Stimulated activated CD4-positive, alpha-beta T cell treated with anti-CD3 and anti-CD28 coated beads, Interleukin-1b, Interleukin-23, amount 100 ng/mL, for 1 hour (primary cell): Measurements from ENCODE around the gene CCT6B.
"Not testable (repeated sequence)": the region's sequence is repeated elsewhere in the genome, so short reads cannot be mapped to it uniquely, and the experiment has no call there.

Experiments
- DNase-seq, 2 donors: peaks; one replicate each; pipeline ENCODE4 v3.0.0-alpha.2; 2020; ENCODE audit warnings: low read depth in 2 of 2

The CCT6B gene

DNA sequence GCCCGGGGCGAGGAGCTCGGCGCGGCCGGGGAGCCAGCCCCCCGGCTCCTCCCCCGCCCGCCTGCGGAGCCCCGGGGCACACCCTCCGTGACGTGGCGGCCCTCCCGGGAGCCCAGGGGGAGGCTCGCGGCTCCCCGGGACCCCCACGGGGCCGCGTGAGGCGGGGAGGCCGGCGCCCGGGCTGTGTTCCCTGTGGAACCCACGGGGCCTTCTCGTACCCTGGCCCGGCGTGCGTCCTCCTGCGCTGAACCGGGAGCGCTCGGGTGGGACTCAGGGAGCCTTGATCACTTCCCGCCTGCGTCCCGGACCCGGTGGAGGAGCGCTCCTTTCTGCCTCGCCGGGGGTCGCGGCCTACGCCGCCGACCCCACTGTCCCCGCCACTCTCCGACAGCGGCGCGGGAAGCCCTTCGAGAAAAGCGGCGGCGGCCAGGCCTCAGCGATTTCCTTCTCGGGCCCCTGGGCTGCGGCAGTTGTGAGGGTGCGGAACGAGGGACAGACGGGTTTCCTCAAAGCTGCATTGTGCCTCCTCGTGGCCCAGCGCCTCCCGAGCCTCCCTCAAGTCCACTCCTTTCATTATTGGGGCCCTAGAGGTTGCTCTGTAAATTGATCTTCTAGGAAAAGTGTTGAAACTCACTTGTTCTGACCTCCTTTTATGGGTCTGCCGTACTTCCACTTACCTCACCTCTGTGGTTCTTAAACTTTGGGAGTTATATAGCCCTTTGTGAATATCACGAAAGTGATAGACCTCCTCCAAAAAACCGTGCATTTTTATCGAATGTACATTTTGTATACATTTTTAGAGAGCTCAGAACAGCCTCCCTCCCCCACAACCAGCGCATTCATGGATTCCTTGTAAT, 19.6 kb upstream of the CCT6B start:
- peak; percentile 48 to 60 for DNase-seq

DNA sequence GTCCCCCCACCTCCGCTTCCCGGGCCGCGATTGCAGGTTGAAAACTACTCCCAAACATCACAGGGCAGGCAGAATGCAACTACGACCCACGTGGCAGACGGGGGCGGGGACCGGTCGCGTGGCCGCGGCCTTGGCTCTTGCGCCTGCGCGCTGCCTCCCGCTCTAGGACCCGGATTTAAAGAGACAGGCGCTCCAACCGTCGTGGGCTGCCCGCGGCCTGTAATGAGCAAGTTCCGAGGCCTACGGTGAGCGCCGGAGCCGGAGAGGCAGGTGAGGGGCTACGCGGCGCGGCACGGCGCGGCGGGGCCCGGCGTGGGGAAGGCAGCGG, 19.1 kb upstream of the CCT6B start, which contains the start of gene LIG3:
TSS of gene LIG3 (plus strand) at position 160 of the 328 bp plus-strand sequence. CDS start 2,494 bp downstream, outside the sequence.
- peak; percentile 85 to 89 for DNase-seq

DNA sequence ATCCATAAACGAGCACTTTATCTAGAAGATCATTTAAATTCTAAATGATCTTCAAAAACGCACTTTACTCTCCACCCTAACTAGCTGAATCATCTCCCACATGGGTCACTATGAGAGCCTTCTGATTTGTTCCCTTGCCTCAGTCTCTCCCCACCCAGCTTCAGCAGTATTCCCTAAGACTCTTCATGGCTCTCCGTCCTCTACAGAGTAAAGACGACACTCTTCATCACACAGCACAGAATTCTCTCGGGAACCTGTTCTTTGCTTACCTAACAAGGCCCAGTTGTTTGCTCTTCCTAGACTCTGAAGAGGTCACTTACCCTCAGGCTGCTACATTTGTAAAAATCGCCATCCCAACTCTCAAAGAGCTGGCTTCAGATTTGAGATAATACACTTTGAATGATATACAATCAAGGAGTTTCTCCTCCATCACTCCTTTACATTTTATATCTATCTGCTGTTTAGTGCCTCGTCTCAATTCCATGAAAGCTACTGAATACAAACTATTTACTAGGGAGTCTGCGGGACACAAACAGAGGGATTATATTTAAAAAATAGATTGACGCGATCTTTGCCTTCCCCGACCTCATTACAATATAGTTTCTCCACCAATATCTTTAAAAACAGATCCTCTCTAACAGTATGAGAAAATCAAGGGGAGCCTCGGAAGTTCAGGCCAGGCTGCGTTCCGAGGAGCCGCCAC, 18.5 kb upstream of the CCT6B start:
- no peak for DNase-seq

DNA sequence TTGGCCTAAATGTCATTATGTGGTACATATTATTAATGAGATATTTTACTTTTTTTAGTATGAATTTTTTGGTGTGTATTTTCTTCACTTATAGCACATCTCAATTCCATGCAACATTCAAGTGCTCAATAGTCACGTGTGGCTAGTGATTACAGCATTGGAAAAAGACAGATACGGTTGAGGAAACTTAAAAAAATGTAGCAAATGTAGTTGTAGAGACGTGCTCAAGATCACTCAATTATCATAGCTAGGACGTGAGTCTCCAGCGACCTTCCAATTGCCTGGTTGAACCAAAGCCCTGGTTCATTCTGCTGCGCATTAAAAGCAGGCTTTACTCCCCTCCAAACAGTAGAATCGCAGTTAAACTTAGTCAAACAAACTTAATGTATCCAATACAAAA, 17.9 kb upstream of the CCT6B start:
- DNase-seq: no peak

DNA sequence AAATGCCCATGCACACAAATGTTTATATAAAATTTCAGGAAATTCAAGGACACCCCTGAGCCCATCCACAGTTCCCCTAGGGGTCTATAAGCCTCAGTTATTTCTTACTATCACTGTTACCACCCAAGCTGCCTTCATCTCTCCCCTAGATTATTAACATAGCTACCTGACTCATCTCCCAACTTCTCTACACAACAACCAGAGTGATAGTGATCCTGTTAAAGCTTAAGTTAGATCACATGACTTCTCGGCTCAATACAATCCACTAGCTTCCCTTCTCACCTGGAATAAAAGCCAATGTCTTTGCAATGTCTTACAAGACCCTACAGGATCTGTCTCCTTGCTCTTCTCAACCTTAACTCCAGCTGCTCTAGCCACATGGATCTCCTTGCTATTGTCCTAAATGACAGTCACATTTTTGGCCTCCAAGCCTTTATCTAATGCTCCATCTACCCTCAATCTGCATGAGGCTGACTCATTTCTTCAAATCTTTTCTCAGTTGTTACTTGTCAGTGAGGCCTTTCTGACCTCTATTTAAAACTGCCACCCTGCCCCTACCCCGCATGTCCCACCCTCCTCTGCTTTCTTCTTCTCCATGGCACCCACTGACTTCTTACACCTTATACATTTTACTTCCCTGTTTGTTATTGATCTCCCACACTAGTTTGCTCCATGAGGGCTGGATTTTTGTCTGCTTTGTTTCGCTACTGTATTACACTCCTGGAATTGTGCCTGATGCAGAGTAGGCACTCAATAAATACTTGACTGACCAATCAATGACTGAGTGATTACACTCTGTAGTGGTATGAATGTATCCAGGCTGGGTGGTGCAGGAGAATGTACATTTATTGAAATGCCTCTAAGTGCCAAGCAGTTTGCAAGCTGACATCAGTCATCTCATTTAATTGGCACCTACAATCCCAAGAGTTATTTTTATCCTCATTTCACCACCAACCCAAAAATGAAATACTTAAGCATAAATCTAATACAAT, 13.8 kb upstream of the CCT6B start:
- DNase-seq: no peak

DNA sequence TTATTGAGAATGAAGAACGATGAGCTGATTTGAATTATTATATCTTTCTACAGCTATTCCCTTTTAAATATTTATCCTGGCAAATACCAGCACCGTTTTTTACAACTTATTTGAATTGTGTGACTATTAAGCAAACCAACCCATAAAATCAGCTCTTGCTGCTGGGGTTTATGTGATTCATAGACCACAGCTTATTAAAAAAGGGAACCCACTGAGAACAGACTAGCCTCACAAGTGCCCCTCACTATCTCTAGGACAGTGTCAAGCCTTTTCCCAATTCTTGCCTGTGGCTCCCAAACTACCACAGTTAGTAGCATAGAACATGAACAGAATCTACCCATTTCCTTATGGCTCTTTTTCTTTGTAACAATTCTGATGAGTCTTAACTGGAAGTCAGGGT, 12.9 kb upstream of the CCT6B start:
- DNase-seq: no peak

DNA sequence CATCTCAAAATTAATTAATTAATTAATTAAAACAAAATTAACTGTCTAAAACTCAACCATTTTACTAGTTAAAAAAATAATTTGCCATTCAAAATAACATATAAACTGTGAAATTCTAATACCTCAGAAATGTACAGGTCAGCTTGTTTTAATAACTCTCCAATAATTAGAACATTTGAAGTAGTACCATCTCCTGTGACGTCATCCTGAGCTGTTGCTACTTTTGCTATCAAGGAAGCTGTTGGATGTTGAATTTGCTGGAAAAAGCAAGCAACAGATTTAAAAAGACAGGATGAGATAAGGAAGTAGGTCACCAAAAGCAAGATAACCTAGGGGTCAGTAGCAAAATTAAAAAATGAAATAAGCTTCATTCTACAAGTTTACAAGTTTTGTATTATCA, 2.8 kb downstream of the CCT6B start:
- DNase-seq: no peak

DNA sequence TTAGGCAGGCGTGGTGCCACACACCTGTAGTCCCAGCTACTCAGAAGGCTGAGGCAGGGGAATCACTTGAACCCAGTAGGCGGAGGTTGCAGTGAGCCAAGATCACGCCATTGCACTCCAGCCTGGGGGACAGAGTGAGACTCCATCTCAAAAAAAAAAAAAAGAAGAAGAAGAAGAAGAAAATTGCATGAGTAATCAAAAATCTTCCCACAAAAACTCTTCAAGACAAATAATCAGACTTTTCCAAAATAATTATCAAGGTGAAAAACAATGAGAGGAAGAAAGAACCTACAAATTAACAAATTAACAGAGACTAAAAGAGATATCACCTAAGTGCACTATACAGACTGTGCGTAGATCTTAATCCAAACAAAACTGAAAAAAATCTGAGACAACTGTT, 10.5 kb downstream of the CCT6B start:
- not testable (repeated sequence) for DNase-seq

DNA sequence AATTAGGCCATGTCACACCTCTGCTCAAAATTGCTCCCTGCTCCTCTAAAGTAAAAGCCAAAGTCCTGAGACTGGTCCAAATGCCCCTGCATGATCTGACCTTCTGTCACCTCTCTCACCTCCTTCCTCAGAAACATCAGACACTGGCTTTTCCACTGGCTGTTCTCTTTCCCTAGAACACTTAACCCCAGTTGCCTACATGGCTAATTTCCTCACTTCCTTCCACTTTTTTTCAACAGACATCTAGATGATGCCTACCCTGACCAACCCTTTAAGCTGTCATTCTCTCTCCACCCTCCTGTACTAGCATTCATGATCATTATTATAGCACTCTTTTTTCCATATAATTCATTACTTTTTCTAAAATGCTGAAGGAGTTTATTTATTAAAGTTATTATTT, 31.0 kb downstream of the CCT6B start:
- DNase-seq: no peak

DNA sequence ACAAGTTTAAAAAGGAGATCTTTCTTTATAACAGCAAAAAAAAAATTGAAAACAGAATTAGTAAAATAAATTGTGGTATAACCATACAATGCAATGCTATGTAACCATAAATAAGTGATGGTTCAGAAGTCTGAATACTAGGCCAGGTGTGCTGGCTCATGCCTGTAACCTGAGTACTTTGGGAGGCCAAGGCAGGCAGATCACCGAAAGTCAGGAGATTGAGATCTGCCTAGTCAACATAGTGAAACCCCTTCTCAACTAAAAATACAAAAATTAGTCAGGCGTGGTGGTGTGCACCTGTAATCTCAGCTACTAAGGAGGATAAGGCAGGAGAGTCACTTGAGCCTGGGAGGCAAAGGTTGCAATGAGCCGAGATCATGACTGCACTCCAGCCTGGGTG, 34.6 kb downstream of the CCT6B start:
- DNase-seq: no peak

DNA sequence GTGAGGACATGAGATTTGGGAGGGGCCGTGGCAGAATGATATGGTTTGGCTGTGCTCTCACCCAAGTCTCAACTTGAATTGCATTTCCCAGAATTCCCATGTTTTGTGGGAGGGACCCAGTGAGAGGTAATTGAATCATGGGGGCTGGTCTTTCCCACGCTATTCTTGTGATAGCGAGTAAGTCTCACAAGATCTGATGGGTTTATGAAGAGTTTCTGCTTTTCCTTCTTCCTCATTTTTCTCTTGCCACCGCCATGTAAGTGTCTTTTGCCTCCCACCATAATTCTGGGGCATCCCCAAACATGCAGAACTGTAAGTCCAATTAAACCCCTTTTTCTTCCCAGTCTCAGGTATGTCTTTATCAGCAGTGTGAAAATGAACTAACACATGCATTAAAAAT, 40.6 kb downstream of the CCT6B start:
- no peak for DNase-seq

DNA sequence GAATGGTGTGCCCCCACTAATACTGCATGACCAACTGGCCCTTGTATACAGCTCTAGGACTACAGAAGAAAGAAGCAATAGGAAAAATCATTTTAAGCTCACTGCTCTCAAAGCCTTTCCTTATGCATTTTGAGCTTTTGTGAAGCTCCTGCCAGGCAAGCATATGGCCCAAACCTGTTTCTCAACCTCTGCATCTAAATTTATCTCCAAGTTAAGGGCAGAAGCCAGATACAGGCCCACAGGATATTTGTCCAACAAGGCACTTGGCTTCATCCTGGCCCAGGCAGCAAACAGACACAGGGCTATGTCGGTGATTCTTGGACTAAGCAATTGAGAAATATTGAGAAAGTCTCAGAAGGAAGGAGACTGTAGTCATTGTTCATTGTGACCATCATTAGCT, 43.9 kb downstream of the CCT6B start:
- DNase-seq: no peak

DNA sequence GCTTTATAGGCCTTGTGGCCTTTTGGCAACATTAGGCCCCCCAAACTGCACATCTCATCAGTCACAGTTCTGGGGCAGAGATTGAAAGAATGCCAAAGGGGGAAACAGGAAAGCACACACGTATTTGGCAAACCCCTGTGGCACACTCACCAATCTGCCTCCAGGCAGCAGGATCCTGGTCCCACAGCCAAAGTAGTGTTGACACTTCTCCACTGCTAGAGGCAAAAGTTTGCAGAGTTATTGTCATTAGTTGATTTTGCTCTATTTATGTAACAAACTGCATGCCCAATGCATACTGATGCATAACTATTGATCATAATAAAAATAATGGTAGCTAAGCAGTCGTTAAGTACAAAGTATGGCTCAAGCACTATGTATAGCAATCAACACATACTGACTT, 45.1 kb downstream of the CCT6B start:
- no peak for DNase-seq

DNA sequence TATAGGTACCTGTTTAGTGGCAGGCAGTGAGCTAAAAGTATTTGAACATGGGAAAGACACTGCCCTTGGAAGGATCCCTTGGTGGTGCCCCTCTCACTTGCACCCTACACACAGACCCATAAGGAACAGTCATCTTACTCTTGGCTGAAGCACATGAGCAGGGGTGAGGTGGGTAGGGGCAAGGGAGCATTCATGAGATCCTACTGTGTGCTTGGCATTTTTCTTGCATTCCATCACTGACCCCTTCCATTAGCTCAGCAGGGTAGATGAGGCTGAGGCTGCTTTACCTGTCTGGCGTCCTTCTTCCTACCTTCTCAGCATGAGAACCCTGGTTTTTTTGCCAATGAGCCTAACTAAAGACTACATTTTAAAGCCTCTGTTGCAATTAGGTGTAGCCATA, 48.3 kb downstream of the CCT6B start:
- DNase-seq: no peak

DNA sequence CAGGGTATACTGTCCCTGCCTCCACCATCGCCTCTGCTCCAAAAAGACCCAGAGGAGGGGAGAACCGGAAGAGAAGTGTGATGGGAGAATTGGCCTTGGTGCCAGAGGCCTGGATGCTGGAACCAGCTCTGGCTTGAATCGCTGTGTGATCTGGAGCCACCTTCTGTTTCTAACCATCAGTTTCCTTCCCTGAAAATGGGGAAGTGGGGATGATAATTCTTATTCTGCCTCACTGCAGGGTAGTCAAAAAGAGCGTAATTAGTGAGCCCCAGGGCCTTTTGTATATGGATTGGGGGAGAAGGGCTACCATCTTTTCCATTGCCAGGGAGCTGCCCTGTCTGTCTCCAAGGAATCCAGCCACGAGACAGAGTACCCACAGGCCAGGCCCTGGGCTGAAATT, 52.2 kb downstream of the CCT6B start:
- no peak for DNase-seq

DNA sequence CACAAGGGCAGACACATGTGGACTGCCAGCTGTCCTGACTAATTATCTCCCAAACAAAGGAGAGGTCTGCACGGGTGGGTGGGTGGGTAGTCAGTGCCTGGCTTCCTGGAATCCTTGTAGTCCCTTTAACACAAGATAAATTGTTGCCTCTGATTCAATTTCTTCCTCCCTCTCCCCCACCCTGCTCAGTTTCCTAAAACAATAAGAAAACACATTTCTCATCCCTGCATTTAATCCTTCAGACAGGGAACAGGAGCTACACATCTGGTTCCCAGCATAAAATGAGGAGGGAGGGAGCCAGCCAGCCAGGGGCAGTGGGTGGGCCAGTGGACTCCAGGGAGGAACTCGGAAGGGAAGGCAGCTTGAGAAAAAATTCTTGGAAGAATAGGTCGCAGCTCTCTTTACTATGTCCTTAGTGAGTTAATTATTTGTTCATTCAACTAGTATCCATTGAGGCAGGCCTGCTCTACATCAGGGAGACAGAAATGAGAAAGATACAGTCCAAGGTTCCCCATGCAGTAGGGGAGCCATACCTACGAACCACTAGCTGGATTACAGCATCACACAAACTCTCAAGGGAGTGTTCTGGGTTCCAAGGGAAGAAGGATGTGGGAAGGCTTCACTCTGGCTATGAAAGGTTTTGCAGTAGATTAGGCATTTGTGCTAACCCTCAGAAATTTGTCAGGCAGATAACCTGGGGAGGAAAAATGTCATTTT, 58.3 kb downstream of the CCT6B start:
- DNase-seq: no peak

DNA sequence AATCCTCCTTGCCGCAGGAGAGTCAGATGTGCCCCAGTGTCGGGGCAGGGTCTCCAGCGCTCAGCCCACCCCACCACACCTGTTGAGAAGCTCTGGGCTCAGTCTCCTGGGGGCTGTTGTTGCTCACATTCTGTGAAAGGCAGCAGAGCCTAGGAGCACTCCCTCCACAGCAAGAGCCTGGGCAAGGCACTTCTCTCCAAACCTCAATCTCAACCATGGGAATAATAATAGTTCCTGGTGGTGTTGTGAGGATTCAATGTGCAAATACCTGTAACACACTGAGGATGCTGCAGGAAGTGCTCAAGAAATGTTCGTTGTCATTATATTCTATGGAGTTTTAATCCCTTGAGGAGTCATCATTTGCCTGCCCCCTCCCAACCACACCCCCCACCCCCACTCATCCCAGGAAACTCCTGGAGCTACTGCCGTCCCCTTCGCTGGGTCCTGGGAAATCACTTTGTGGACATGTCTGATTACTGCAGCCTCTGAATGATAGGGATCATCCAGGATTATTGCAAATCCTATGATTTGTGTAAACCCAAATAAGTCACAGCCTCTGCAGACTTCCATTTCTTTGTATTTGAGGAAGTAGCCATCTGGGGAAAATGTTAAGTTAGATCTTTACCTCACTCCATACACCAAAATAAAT, 61.5 kb downstream of the CCT6B start:
- DNase-seq: no peak

DNA sequence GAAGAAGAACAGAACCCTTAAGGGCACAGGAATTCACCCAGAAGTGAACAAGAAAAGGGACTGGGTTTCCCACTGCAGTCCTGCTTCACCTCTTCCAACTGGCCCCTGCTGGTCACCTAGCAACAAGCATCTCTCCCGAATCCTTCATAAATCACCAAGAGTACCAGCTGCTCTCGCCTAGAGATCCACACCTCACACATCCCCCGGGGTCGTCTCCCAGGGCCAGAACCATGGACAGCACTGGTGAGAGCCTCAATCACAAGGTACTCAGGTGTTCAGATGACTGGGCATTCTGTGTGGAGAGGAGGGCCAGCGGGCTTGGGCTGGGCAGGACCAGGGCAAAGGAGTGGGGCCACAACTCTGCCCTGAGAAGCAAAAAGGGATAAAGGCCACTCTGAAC, 65.9 kb downstream of the CCT6B start:
- no peak for DNase-seq

DNA sequence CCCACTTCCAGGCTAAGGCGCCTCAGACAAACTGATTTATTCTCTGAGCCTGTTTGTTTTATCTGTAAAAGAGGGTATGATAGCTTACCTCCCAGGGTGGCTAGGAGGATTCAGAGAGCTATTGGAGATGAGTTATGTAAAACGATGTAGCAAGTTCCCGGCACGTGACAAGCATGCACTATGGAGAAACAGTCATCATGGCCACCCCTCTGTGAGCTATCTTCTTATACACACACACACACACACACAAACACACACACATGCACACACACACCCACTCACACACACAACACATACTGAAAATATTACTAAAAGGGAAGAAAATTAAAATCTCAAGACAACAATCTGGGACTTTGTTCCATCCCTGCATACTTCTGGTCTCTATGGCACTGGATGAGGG, 66.3 kb downstream of the CCT6B start:
- no peak for DNase-seq

DNA sequence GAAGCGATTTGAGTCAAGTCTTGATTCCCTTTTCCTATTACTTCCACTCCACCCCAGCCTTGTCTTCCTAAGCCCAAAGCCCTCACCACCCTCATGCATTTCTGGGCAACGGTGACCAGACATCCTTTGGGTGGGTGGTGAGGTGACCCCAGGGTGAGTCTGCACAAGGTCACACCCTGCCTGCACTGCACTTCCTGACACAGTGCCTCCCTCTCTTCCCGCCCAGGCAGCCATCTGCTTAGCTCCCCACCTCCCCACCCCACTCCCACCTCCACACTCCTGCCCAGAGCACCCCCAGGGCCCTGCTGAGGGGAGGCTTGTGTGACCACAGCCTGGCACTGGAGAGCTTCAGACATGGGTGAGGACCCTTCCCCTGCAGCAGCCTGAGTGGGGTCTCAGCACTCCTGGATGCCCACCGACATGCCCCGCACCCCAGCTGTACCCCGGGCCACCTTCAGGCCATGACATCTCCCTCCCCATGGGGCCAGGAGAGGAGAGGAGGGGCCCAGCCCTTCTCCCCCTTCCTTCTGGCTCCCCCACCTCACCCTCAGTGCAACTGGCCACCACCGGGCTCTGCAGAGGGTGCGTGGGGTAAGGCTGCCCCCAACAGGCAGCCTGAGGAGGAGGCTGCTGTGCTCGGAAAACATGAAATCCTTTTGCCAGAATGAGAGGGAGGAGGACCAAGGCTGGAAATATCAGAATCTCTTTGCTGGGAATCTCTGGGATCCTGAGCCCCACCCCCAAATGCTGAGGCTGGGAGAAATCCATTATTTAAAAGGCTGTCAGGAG, 68.6 kb downstream of the CCT6B start:
- DNase-seq: no peak
